LNCaP clone FGC (cell line): ENCODE results near the gene ZNF146.
"Not testable (repeated sequence)": the region's sequence is repeated elsewhere in the genome, so short reads cannot be mapped to it uniquely, and the experiment has no call there.

Experiments used
- DNase-seq: peaks from one replicate; pipeline ENCODE4 v3.0.0-alpha.2; 2011; ENCODE audit warnings: low read depth
- H3K4me3 ChIP-seq: 2 replicates; pipeline ENCODE4 v1.5.1; 2011; ENCODE audit warnings: mild to moderate bottlenecking, low read depth, low read length, control low read depth
- TF ChIP-seq, protein P1 (sequence below): IDR thresholded peaks from 2 replicates; pipeline ENCODE4 v1.5.1; 2012; ENCODE audit warnings: mild to moderate bottlenecking; ENCODE audit not compliant: control insufficient read depth, insufficient read depth; ENCODE audit errors: extremely low read depth

Gene ZNF146

GRCh38 chr19:36212895-36213294, 2.0 kb upstream of the ZNF146 start:
- no peak for DNase-seq
- no peak overlapping the region for H3K4me3 ChIP-seq
- TF ChIP-seq, protein P1, sequence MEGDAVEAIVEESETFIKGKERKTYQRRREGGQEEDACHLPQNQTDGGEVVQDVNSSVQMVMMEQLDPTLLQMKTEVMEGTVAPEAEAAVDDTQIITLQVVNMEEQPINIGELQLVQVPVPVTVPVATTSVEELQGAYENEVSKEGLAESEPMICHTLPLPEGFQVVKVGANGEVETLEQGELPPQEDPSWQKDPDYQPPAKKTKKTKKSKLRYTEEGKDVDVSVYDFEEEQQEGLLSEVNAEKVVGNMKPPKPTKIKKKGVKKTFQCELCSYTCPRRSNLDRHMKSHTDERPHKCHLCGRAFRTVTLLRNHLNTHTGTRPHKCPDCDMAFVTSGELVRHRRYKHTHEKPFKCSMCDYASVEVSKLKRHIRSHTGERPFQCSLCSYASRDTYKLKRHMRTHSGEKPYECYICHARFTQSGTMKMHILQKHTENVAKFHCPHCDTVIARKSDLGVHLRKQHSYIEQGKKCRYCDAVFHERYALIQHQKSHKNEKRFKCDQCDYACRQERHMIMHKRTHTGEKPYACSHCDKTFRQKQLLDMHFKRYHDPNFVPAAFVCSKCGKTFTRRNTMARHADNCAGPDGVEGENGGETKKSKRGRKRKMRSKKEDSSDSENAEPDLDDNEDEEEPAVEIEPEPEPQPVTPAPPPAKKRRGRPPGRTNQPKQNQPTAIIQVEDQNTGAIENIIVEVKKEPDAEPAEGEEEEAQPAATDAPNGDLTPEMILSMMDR: no peak

DNA sequence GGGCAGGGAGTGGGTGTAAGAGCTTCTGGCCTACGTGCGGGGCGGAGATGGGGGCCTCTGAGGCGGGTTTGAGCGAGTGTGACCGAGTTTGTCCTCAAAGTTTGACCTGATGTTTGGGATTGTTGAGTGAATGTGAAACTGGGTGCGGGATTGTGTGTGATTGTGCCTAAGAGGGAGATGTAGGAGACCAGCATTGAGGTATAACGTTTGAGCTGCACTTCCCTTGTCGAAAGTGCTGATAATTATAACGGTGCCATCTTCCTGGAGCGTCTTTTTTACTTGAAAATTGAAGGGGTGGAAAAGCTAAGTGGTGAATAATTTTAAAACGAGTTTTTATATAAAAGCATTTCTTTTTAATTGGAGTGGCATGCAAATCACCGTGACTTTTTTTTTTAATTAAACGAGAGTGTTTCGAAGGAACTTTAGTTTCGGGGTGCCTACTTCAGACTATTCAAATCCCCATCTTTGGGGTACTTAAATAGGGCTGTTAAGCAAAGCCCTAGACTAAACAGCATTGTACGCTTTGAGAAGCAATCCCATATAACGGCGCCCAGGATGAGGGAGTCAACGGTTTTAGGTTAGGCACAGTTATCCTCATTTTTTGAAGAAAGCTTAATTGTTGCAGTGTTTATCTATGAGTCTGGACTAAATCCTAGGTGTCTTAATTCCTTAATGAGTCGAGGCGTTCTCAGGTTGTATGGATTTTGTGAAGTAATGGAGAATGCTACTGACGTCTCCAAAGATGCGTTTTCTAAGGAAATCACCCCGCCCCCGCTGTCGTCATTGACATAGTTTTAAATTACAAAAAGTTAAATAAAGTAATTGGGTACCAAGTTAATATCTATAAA, 594 bp downstream of the ZNF146 start:
- TF ChIP-seq, protein P1: no peak
- H3K4me3 ChIP-seq: peak overlapping the region; percentile 90
- no peak for DNase-seq

GRCh38 chr19:36221474-36221873, 6.6 kb downstream of the ZNF146 start:
- no peak overlapping the region for H3K4me3 ChIP-seq
- TF ChIP-seq, protein P1: no peak
- DNase-seq: no peak

DNA sequence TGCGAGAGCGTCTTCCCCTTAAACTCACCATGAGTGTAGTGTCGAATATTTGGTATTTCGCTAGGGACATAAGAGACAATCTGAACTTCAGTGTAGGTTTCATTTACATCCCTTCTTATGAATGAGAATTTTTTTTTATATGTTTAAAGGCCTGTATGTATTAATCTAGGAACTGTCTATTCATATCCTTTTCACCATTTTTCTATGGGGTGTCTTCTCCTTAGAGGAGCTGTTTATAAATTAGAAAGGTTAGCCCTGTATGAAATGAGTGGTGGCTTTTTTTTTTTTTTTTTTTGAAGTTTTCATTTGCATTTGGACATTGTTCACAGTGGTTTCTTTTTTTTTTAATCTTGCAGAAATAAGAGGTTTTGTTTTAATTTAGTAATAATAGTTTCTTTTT, 7.6 kb downstream of the ZNF146 start:
- H3K4me3 ChIP-seq: no peak overlapping the region
- TF ChIP-seq, protein P1: no peak
- DNase-seq: no peak

GRCh38 chr19:36225219-36225892, 10.4 kb downstream of the ZNF146 start:
- no peak overlapping the region for H3K4me3 ChIP-seq
- no peak for DNase-seq
- TF ChIP-seq, protein P1: no peak

DNA sequence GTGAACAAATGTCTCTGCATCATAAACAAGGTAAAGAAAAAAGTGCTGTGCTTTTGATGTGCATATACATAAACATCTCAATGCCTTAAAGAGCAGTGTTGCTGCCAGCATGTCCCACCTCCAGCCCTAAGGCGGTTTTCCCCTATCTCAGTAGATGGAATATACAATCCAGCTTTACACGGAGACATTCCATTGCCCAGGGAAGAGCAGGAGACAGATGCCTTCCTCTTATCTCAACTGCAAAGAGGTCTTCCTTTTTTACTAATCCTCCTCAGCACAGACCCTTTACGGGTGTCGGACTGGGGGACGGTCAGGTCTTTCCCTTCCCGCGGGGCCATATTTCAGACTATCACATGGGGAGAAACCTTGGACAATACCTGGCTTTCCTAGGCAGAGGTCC, 18.7 kb downstream of the ZNF146 start:
- not testable (repeated sequence) for DNase-seq, H3K4me3 ChIP-seq

- TF ChIP-seq, protein P1: no peak
- no peak overlapping the region for H3K4me3 ChIP-seq
- DNase-seq: no peak
Observed at GRCh38 chr19:36236304-36236945, 21.5 kb downstream of the ZNF146 start.
